GM20000 (cell line): ENCODE results near the gene GRIN2D.

Experiments
- DNase-seq: peaks from one replicate; pipeline ENCODE4 v3.0.0; 2012; ENCODE audit warnings: low spot score
- CTCF ChIP-seq: IDR thresholded peaks from 2 replicates; pipeline ENCODE4 v1.5.1; 2012; ENCODE audit warnings: mild to moderate bottlenecking, control low read depth; ENCODE audit errors: extremely low read depth, missing control alignments

The GRIN2D gene

GRCh38 chr19:48415806-48416221 lies 22.3 kb downstream of the GRIN2D start:
- no peak for TF ChIP-seq CTCF
- DNase-seq, result no peak

- no peak for DNase-seq
- no peak for TF ChIP-seq CTCF
These were observed 24.0 kb downstream of the GRIN2D start for GRCh38 chr19:48417421-48417820.

GRCh38 chr19:48418317-48419064 lies 25.0 kb downstream of the GRIN2D start:
- TF ChIP-seq CTCF, result no peak
- DNase-seq, result peak; percentile 7

- TF ChIP-seq CTCF, result no peak
- peak; percentile 83 for DNase-seq
These were observed 25.9 kb downstream of the GRIN2D start for GRCh38 chr19:48419158-48419920.

GRCh38 chr19:48421548-48421947 lies 28.1 kb downstream of the GRIN2D start:
- DNase-seq, result no peak
- TF ChIP-seq CTCF, result no peak

GRCh38 chr19:48424694-48425219 lies 31.3 kb downstream of the GRIN2D start:
- no peak for TF ChIP-seq CTCF
- peak; percentile 65 for DNase-seq

GRCh38 chr19:48428670-48429069 lies 35.2 kb downstream of the GRIN2D start:
- no peak for DNase-seq
- no peak for TF ChIP-seq CTCF
